Transverse colon (tissue), 4 donors: Measurements from ENCODE around the gene MILR1. TPM values are rescaled to one million over a fixed set of nuclear protein-coding genes. Genes with fewer than 3 reads are reported as not detected.

ENCODE experiments used
- DNase-seq: peaks from one replicate; pipeline ENCODE4 v3.0.0-alpha.2; 2019
- H3K27ac ChIP-seq, 4 donors: fragments of 200-600 bp; sonication (generic); 2 replicates each; pipeline ENCODE4 v1.5.1; 2016 to 2018; ENCODE audit warnings: inconsistent platforms in 4 of 4
- H3K27me3 ChIP-seq: fragments of 200-600 bp; sonication (generic); 2 replicates; pipeline ENCODE4 v1.5.1; 2017; ENCODE audit warnings: inconsistent platforms
- H3K36me3 ChIP-seq, 4 donors: fragments of 200-600 bp; sonication (generic); 2 replicates each; pipeline ENCODE4 v1.5.1; 2017 to 2019; ENCODE audit warnings: inconsistent platforms in 4 of 4
- H3K4me1 ChIP-seq, 4 donors: fragments of 200-600 bp; sonication (generic); 2 replicates each; pipeline ENCODE4 v1.5.1; 2017 to 2020; ENCODE audit warnings: inconsistent platforms in 4 of 4
- H3K4me3 ChIP-seq, 4 donors: fragments of 200-600 bp; sonication (generic); 1 replicate in 1 of 4; 2 replicates in 3 of 4; pipeline versions ENCODE4 v1.5.1 to v1.6.1; 2017 to 2019; ENCODE audit warnings: inconsistent platforms in 4 of 4
- H3K9me3 ChIP-seq, 2 donors: fragments of 200-600 bp; sonication (generic); 2 replicates each; pipeline ENCODE4 v1.5.1; 2017 to 2019; ENCODE audit warnings: inconsistent platforms in 2 of 2
- EP300 ChIP-seq: sonication (generic); formaldehyde crosslinking; IDR thresholded peaks from one replicate; pipeline ENCODE4 v1.6.1; 2017; ENCODE audit warnings: antibody characterized with exemption, low read depth
- POLR2A ChIP-seq: fragments of 450-650 bp; IDR thresholded peaks from one replicate; pipeline ENCODE4 v1.6.1; 2016; ENCODE audit warnings: antibody characterized with exemption, mild to moderate bottlenecking, moderate library complexity
- POLR2AphosphoS5 ChIP-seq, 3 donors: sonication (generic); formaldehyde crosslinking; IDR thresholded peaks; one replicate each; pipeline ENCODE4 v1.6.1; 2016; ENCODE audit warnings: antibody characterized with exemption in 3 of 3
- WGBS, 2 donors: methylation state at CpG; one replicate each; pipeline ENCODE4 v1.1.5; 2018; ENCODE audit warnings: low coverage in 1 of 2; 5-methylcytosine and 5-hydroxymethylcytosine counted together
- in situ Hi-C, 4 donors: fragments of 200-750 bp; cut with MboI; loops; one replicate each; pipeline versions ENCODE4 v1.15.0 to v1.15.1; 2017; ENCODE audit warnings: low sequenced_read_pairs in 3 of 4, low pct_ligation_motif_present in 1 of 4, low pct_unique_long_range_greater_than_20kb in 1 of 4
- intact Hi-C: fragments of 100-400 bp; cut with DNase I; formaldehyde crosslinking; loops from one replicate; pipeline ENCODE4 v1.15.1; 2023; ENCODE audit warnings: low total_unique reads
- total RNA-seq, 4 donors: library from RNA; depleted of rRNA; stranded (reverse); fragments of >200 nt; gene quantifications; one replicate each; pipeline ENCODE4 v1.1.0, GENCODE V29; 2016
- TF ChIP-seq, protein P1 (sequence below), 5 experiments: fragments of 200-600 bp in 3 of 5; fragments of 450-650 bp in 2 of 5; sonication (generic) in 3 of 5; IDR thresholded peaks; 1 replicate in 2 of 5; 2 replicates in 3 of 5; pipeline ENCODE4 v1.5.1; 2016 to 2017; ENCODE audit warnings: antibody characterized with exemption in 5 of 5, inconsistent platforms in 3 of 5, mild to moderate bottlenecking in 2 of 5, moderate library complexity in 1 of 5

Gene MILR1
- total RNA-seq, 4 donors from 2014 or later: 1.4 to 2.3 TPM; not detected in 2

DNA sequence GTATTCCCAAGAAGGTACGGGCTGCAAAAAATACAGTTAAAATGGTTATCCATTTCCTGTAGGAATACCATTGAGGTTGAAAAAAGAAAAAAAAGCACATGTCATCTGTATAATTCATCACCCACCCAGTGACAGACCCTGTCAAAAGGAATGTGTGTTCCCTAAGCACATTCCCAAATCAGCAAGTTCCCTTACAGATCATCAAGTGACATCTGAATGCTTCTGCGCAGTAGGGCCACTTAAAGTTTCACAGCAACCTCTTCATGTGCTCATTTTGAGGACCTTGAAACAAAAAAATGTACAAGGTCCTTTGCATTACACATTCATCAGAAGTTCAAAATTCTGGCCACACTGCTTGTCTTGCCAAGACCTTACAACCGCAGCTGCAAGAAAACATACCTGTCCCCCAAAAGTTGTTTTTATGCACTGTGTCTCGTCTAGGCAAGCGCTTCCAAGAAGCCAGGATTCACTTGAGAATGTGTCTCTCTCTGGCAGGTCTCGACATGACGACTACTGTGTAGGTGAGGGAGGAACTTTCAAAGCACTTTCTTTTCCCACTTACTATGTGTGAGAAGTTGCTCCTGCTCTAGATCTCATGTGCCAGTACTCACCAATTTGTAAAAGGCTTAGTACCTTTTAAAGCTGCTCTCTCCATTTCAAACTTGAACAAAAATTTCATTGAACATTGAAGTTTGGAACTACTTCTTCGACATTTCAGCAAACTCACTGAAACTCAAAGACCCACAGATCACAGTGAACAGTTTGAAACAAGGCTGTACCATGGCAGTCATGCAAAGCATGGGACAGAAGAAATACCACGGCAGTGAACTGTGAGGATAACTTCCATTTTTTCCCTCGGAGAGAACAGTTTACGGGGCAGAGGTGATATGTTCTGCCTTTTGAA is 52.2 kb downstream of the MILR1 start:
- no peak overlapping the region for H3K4me3 ChIP-seq
- WGBS, 2 donors: 80 to 85% methylated on average over 4 to 11 of the region's 11 CpGs
- in situ Hi-C loops (no loop called here), intact Hi-C loops (no loop called here)
- no peaks in the 10 kb centered on the region for H3K27me3 ChIP-seq
- DNase-seq: no peak
- no peaks in the 10 kb centered on the region for H3K9me3 ChIP-seq
- TF ChIP-seq, protein P1, sequence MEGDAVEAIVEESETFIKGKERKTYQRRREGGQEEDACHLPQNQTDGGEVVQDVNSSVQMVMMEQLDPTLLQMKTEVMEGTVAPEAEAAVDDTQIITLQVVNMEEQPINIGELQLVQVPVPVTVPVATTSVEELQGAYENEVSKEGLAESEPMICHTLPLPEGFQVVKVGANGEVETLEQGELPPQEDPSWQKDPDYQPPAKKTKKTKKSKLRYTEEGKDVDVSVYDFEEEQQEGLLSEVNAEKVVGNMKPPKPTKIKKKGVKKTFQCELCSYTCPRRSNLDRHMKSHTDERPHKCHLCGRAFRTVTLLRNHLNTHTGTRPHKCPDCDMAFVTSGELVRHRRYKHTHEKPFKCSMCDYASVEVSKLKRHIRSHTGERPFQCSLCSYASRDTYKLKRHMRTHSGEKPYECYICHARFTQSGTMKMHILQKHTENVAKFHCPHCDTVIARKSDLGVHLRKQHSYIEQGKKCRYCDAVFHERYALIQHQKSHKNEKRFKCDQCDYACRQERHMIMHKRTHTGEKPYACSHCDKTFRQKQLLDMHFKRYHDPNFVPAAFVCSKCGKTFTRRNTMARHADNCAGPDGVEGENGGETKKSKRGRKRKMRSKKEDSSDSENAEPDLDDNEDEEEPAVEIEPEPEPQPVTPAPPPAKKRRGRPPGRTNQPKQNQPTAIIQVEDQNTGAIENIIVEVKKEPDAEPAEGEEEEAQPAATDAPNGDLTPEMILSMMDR (IDR thresholded peaks at IDR 0.05): no peak
- TF ChIP-seq POLR2A (no peak), EP300 (no peak), POLR2AphosphoS5 (IDR thresholded peaks at IDR 0.05) (peak in 1 of 3 donors; percentile 4)
- H3K36me3 ChIP-seq: peaks cover 0 to 60% (median 33%) of the 10 kb centered on the region in 4 donors
- H3K27ac ChIP-seq: peak overlapping the region in 1 of 4 donors; percentile 0
- peaks cover 17 to 79% (median 49%) of the 10 kb centered on the region in 4 donors for H3K4me1 ChIP-seq

DNA sequence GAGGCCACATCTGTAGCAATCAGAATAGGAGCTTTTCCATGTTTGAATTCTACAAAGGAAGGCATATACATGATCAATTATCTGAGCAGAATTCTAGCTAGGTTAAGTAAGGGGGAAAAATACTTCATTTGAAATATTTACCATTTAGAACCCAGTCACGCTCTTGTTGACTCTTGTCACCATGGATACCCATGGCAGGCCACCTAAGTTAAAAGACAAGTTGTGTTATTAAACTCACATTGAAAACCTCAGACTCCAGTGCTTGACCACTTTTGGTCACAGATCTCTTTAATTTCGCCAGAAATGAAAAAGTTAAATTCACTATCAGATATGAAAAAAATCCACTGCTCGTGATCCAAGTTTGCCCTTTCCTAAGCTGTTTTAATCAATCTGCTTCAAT is 53.1 kb downstream of the MILR1 start:
- TF ChIP-seq EP300: no peak
- TF ChIP-seq POLR2A: no peak
- TF ChIP-seq POLR2AphosphoS5 (IDR thresholded peaks at IDR 0.05): no peak
- TF ChIP-seq, protein P1 (IDR thresholded peaks at IDR 0.05): no peak
- 70 to 76% methylated on average over 3 of the region's 3 CpGs for WGBS, 2 donors
- DNase-seq: no peak
- peaks cover 16 to 77% (median 47%) of the 10 kb centered on the region in 4 donors for H3K4me1 ChIP-seq
- intact Hi-C loops (no loop called here), in situ Hi-C loops (no loop called here)
- no peak overlapping the region for H3K4me3 ChIP-seq
- no peaks in the 10 kb centered on the region for H3K27me3 ChIP-seq
- peaks cover 0 to 60% (median 33%) of the 10 kb centered on the region in 4 donors for H3K36me3 ChIP-seq
- no peaks in the 10 kb centered on the region for H3K9me3 ChIP-seq
- peak overlapping the region in 1 of 4 donors; percentile 99 for H3K27ac ChIP-seq

DNA sequence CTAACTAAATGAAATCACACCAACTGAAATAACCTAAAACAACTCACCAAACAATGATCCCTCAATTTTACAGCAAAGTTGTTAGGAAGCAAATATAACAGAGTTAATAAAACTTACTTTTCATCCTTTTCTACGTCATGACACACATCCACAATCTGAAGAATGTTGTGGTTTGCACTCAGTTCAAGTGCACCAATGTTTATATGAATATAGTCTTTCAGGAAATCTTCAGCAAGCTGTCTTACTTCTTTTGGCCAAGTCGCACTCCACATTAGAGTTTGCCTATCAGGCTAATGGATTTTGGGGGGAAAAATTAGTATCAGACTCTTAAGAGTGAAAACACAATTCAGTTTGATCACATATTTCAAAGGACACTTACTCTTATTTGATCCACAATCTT is 53.9 kb downstream of the MILR1 start:
- TF ChIP-seq POLR2A: no peak
- no peak for TF ChIP-seq EP300
- TF ChIP-seq POLR2AphosphoS5 (IDR thresholded peaks at IDR 0.05): no peak
- TF ChIP-seq, protein P1 (IDR thresholded peaks at IDR 0.05): no peak
- no peak overlapping the region for H3K4me3 ChIP-seq
- H3K27ac ChIP-seq: peak overlapping the region; percentile 28 to 100 (median 99)
- no peaks in the 10 kb centered on the region for H3K27me3 ChIP-seq
- H3K9me3 ChIP-seq: no peaks in the 10 kb centered on the region
- DNase-seq: no peak
- peaks cover 16 to 70% (median 42%) of the 10 kb centered on the region in 4 donors for H3K4me1 ChIP-seq
- 66 to 71% methylated on average over 2 of the region's 2 CpGs for WGBS, 2 donors
- peaks cover 0 to 60% (median 33%) of the 10 kb centered on the region in 4 donors for H3K36me3 ChIP-seq
- in situ Hi-C loops (no loop called here), intact Hi-C loops (no loop called here)

DNA sequence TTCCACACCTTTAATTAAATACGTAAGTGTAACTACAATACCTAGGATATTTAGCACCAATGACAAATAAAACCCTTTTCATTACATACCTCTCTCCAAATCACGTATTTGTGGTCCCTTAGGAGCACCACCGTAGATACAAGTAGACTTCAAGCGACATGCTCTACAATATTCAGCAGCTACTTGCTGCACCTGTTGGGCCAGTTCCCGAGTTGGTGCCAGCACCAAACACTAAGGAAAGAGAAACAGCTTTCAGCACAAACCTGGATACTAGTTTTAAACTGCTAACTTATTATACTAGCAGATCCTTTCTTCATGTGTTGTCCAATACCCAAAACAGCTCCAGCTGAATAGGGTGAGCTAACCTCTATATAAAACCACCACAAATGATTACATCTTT is 54.4 kb downstream of the MILR1 start:
- no peak for DNase-seq
- Histone ChIP-seq H3K27ac (peak overlapping the region; percentile 99 to 100 (median 100)), H3K9me3 (no peaks in the 10 kb centered on the region), H3K4me3 (no peak overlapping the region), H3K27me3 (no peaks in the 10 kb centered on the region), H3K36me3 (peaks cover 0 to 60% (median 33%) of the 10 kb centered on the region in 4 donors), H3K4me1 (peaks cover 18 to 70% (median 42%) of the 10 kb centered on the region in 4 donors)
- TF ChIP-seq, protein P1 (IDR thresholded peaks at IDR 0.05): no peak
- no peak for TF ChIP-seq EP300
- TF ChIP-seq POLR2AphosphoS5 (IDR thresholded peaks at IDR 0.05): no peak
- TF ChIP-seq POLR2A: no peak
- in situ Hi-C loops: no loop called here
- intact Hi-C loops: no loop called here
- WGBS, 2 donors: 78 to 81% methylated on average over 4 to 5 of the region's 5 CpGs
